Aorta (tissue), 5 donors: ENCODE data around the gene NR1D2. TPM values are rescaled to one million over a fixed set of nuclear protein-coding genes. Genes with fewer than 3 reads are reported as not detected.
"Not testable (repeated sequence)": the region's sequence is repeated elsewhere in the genome, so short reads cannot be mapped to it uniquely, and the experiment has no call there.

Source experiments
- ATAC-seq: fragments of 200-7000 bp; cut with Tn5 transposase; one replicate; pipeline ENCODE4 v1.9.1; 2022; ENCODE audit warnings: moderate library complexity; ENCODE audit not compliant: low FRiP score
- DNase-seq, 2 donors: peaks; one replicate each; pipeline ENCODE4 v3.0.0-alpha.2; 2020
- H3K27ac ChIP-seq, 2 donors: one replicate each; pipeline ENCODE4 v1.5.1; 2013; ENCODE audit warnings: low read length in 2 of 2, mild to moderate bottlenecking in 2 of 2, moderate library complexity in 2 of 2, control low read depth in 1 of 2, inconsistent platforms in 1 of 2, low read depth in 1 of 2
- H3K27me3 ChIP-seq, 2 donors: one replicate each; pipeline ENCODE4 v1.6.1; 2013; ENCODE audit warnings: control low read depth in 1 of 2, low read length in 1 of 2, mild to moderate bottlenecking in 1 of 2, moderate library complexity in 1 of 2; ENCODE audit not compliant: insufficient read depth in 2 of 2, control insufficient read depth in 1 of 2
- H3K36me3 ChIP-seq, 2 donors: one replicate each; pipeline ENCODE4 v1.6.1; 2013; ENCODE audit warnings: control low read depth in 1 of 2, low read length in 1 of 2, mild to moderate bottlenecking in 1 of 2; ENCODE audit not compliant: insufficient read depth in 2 of 2, control insufficient read depth in 1 of 2
- H3K4me1 ChIP-seq, 2 donors: one replicate each; pipeline ENCODE4 v1.6.1; 2013; ENCODE audit warnings: low read length in 2 of 2, control low read depth in 1 of 2, mild to moderate bottlenecking in 1 of 2, moderate library complexity in 1 of 2; ENCODE audit not compliant: insufficient read depth in 2 of 2, control insufficient read depth in 1 of 2
- H3K4me3 ChIP-seq, 2 donors: one replicate each; pipeline ENCODE4 v1.5.1; 2013; ENCODE audit warnings: low read length in 2 of 2, control low read depth in 1 of 2, mild to moderate bottlenecking in 1 of 2
- H3K9me3 ChIP-seq: one replicate; pipeline ENCODE4 v1.6.1; 2013; ENCODE audit warnings: mild to moderate bottlenecking, low read length; ENCODE audit not compliant: control insufficient read depth
- WGBS, 2 donors: extraction: QIAGEN DNeasy Blood & Tissue Kit; methylation state at CpG; one replicate each; pipeline ENCODE4 v1.1.7; 2013; 5-methylcytosine and 5-hydroxymethylcytosine counted together
- intact Hi-C, 2 donors: fragments of 100-400 bp; cut with DNase I; formaldehyde crosslinking; loops; one replicate each; pipeline versions ENCODE4 v1.14.2 to v1.15.0; 2022
- polyA plus RNA-seq, 2 donors: library from polyadenylated mRNA; stranded (reverse); fragments of 200-250 nt; gene quantifications; one replicate each; pipeline ENCODE4 v1.2.3, GENCODE V29; 2013
- total RNA-seq, 2 donors: library from RNA; stranded (reverse); fragmentation: NEBNext Ultra II Directional; extraction: Animal tissue kit (Norgen Biotek cat#: 25700); gene quantifications; one replicate each; pipeline ENCODE4 v1.2.1, GENCODE V29; 2021
- donor health status: healthy with polysubstance abuse.
- donor health status: Bipolar disorder and iron deficiency.
- donor health status: DM: no; HTN: no; CAD: no.
- donor health status: DM: no; HTN: no; CAD: no.
- donor health status: DM: yes; HTN: yes; CAD: no.

Gene NR1D2
- total and polyA plus RNA-seq, 4 donors = 16.3 to 61.1 (median 22.6) TPM

DNA sequence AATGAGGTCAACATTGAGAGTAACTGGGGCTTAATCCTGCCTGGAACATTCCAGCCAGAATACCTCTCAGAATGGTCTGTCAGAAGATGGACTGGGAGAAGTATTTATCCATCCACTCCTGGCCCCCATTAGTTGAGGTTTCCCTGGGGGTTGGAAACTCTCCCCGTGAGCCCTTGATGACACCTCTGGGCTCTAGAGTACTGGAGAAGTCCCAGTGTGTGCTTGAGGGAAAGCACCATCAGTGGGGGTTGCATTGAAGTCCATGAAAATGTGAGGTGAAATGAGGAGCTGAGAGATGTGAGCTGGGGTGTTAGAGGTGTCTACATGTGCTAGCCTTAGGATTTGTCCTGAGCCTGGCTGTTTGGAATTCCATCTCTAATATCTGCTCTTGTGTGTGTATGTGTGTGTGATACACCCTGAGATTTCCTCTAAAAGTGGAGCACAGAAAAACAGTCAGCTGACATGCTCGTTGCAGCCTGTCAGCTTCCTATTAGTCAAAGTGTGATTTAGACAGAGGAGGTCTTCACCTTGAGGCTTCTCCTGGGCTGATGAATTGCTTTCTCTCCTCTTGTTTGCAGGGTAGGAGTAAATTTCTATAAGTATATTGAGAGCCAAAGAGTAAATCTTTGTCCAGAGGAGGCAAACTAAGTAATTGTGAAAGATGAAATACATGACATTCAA, 67.6 kb downstream of the NR1D2 start:
- Histone ChIP-seq H3K9me3 (no peaks in the 10 kb centered on the region), H3K27ac (no peak overlapping the region), H3K27me3 (no peaks in the 10 kb centered on the region), H3K36me3 (no peaks in the 10 kb centered on the region), H3K4me3 (no peak overlapping the region), H3K4me1 (no peaks in the 10 kb centered on the region)
- no peak for DNase-seq
- intact Hi-C loops = no loop called here
- no peak for ATAC-seq
- 83 to 85% methylated on average over 2 of the region's 2 CpGs for WGBS, 2 donors

DNA sequence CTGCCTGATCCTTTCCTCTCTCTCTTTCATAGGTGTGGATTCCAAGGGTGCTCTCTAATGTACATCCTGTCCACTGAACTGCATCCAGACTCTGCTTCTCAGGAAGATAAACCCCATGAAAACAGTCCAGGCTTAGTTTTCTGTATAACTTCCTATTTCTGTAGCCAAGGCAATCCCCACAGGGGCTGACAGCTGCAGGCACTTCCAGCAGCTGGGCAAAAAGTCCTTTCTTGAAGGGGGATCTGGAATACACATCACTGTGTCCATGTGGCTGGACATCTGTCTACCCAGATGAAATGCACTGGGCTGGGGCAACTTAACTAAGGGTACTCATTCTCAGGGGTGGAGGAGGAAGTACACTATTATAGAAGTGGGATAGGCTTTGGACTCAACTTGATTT, 72.2 kb downstream of the NR1D2 start:
- Histone ChIP-seq H3K27ac (no peak overlapping the region), H3K9me3 (no peaks in the 10 kb centered on the region), H3K4me1 (no peaks in the 10 kb centered on the region), H3K4me3 (no peak overlapping the region), H3K36me3 (no peaks in the 10 kb centered on the region), H3K27me3 (no peaks in the 10 kb centered on the region)
- DNase-seq (no peak), ATAC-seq (no peak)
- intact Hi-C loops = no loop called here

DNA sequence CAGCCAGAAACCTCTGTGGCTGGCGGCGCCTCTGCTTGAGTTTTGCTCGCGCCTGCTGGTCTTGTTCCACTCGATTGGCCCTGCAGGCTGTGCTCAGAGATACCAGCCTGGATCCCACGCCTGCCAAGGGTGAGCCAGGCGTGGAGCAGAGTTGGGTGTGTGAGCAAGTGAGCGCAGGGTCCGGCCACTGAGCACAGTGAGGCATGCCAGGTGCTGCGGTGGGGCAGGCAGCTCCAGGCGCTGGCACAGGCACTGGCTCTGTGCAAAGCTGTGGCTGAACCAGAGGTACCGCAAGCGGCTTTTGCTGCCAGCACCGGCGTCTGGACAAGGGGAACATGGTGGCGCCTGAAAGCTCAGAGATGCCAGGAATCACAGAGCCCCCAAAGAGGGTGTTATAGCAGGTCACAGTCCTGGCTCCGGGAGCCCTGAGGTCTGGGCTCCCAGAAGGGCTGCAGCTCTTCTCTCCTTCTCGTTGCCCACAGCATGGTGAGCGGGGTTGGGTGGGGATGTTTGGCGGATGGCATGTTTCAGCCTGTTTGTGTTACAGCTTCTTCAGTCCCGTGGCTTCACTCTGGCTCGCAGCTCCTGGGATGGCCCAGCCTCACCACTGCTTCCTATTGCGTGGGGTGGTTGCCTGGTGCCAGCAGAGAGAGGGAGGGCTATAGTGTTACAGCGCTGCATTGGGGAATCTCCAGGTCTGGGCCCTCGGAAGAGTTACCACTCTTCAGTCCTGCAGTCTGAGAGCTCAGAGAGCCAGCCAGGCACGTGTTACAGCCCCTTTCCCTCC, 73.9 kb downstream of the NR1D2 start:
- Histone ChIP-seq H3K4me3 (no peak overlapping the region), H3K27me3 (no peaks in the 10 kb centered on the region), H3K36me3 (no peaks in the 10 kb centered on the region), H3K4me1 (no peaks in the 10 kb centered on the region), H3K9me3 (no peaks in the 10 kb centered on the region), H3K27ac (no peak overlapping the region)
- intact Hi-C loops = no loop called here
- WGBS, 2 donors = 92 to 94% methylated on average over 26 of the region's 26 CpGs
- DNase-seq (no peak), ATAC-seq (no peak)

DNA sequence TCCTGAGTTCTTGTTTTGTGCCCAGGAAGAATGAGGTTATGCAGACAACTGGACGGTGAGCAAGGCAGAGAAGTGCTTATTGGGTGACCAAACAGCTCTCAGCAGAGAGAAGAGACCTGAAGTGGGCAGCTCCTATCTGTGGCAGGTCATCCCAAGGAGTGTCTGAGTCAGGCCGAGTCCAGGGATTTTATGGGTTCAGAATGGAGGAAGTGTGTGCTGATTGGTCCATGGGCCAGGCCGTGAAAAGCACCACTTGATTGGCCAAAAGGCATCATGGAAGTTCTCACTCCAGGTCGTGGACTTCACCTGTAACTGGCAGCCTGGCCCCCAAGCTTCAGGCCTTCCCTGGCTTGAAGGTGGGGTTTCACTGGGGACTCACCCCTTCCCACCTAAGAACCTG, 74.5 kb downstream of the NR1D2 start:
- Histone ChIP-seq H3K27me3 (no peaks in the 10 kb centered on the region), H3K9me3 (no peaks in the 10 kb centered on the region), H3K4me3 (no peak overlapping the region), H3K27ac (no peak overlapping the region), H3K4me1 (no peaks in the 10 kb centered on the region), H3K36me3 (no peaks in the 10 kb centered on the region)
- ATAC-seq (no peak), DNase-seq (no peak)
- 85 to 88% methylated on average over 4 of the region's 4 CpGs for WGBS, 2 donors
- intact Hi-C loops = no loop called here

DNA sequence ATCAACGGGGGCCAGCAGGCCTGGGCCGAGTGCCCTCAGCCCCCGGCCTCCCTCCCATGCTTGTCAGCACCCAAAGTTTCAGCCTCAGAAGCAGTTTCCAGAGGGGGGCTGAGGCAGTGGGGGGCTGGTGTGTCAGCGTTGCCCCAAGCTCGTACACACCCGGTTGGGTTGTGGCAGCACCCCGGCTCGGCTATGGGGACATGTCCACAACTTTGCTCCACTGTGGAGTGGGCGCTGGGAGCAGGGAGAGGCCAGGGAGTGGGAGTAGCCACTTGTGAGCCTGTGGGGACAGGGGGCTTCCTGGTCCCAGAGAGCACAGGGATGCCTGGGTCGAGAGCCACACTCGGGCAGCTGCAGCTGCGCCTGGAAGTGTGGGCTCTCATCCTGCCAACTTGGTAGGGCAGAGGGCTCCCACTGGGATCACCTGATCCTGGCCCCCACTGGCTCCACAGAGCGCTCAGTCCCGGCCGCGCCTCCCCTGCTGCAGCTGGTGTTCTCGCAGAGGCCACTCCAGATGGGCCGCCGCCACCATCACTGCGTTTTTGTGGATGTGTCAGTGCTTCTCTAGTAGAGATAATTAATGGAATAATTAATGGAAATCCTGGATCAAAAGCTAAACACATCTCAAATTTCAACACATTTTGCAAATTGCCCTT, 75.1 kb downstream of the NR1D2 start:
- ATAC-seq (no peak), DNase-seq (no peak)
- intact Hi-C loops = no loop called here
- Histone ChIP-seq H3K27me3 (no peaks in the 10 kb centered on the region), H3K4me3 (no peak overlapping the region), H3K27ac (no peak overlapping the region), H3K36me3 (no peaks in the 10 kb centered on the region), H3K4me1 (no peaks in the 10 kb centered on the region), H3K9me3 (no peaks in the 10 kb centered on the region)
- 94 to 96% methylated on average over 20 of the region's 20 CpGs for WGBS, 2 donors

DNA sequence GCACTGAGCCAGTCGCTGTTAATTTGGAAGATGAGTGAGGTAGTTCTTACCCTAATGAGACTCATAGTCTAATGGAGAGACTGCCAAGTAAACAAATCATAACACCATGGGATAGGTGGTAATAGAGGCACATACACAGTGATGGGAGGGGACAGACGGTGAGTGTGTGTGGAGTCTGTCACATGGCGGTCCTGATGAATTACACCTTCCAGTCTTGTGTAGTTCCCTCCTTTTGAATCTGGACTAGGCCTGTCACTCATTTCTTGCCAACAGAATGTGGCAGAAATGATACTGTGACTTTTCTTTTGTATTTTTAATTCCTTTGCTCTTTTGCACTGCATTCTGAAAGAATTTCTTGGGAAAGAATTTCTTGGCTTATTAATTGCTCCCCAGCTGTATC, 78.1 kb downstream of the NR1D2 start:
- intact Hi-C loops = no loop called here
- no peak overlapping the region for H3K27ac ChIP-seq
- 66 to 77% methylated on average over 3 of the region's 3 CpGs for WGBS, 2 donors
- no peak overlapping the region for H3K4me3 ChIP-seq
- DNase-seq (no peak), ATAC-seq (no peak)
- H3K4me1 ChIP-seq = no peaks in the 10 kb centered on the region
- H3K27me3 ChIP-seq = no peaks in the 10 kb centered on the region
- H3K36me3 ChIP-seq = no peaks in the 10 kb centered on the region
- no peaks in the 10 kb centered on the region for H3K9me3 ChIP-seq

DNA sequence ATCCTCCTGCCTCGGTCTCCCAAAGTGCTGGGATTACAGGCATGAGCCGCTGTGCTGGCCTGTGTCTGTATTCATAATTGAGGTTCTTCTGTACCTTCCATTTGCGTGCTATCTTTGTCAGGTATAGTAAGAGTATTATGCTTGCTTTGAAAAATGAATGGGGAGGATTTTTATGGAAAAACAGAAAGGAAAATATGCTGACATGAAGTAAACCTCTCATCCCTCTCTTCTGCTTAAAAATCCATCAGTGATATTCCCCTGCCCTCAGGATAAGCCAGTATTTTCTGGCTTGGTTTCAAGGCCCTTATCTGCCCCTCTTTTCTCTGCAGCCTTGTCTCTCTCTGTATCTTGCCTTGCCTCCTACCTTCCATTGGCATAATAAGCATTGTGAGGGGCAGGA, 80.7 kb downstream of the NR1D2 start:
- DNase-seq (no peak), ATAC-seq (no peak)
- Histone ChIP-seq H3K27ac (no peak overlapping the region), H3K4me3 (no peak overlapping the region), H3K9me3 (no peaks in the 10 kb centered on the region), H3K27me3 (no peaks in the 10 kb centered on the region), H3K36me3 (no peaks in the 10 kb centered on the region), H3K4me1 (peaks cover 0 to 5% of the 10 kb centered on the region in 2 donors)
- WGBS, 2 donors = 98 to 99% methylated on average over 3 of the region's 3 CpGs
- intact Hi-C loops = no loop called here

DNA sequence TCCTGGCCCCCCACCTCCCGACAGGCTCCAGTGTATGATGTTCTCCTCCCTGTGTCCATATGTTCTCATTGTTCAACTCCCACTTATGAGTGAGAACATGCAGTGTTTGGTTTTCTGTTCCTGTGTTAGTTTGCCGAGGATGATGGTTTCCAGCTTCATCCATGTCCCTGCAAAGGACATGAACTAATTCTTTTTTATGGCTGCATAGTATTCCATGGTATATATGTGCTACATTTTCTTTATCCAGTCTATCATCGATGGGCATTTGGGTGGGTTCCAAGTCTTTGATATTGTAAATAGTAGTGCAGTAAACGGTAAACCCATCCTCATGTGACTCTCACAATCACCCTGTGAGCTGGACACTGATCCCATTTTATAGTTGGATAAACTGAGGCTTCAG, 81.6 kb downstream of the NR1D2 start:
- ATAC-seq, DNase-seq, H3K4me1 ChIP-seq, H3K27me3 ChIP-seq, H3K9me3 ChIP-seq, H3K27ac ChIP-seq, intact Hi-C loops, H3K4me3 ChIP-seq, H3K36me3 ChIP-seq: not testable (repeated sequence)
- 94 to 95% methylated on average over 4 of the region's 4 CpGs for WGBS, 2 donors

DNA sequence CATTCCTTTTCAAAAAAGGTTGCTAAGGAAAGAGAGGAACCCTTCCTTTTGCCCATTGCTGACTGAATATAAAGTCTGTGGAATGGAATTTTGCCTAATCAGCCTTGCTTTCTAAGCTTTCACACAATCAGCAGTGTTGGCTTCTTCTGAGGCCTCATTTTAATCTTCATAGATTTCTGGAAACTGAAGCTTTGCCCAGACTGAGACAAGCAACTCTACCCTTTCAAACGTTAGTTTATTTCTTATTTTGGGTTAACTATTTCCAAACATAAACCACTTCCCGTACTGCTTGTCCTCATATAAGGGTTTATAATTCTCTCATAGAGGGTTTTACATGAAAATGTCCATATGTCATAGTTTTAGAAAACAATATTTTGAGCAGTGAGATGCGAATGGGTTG, 82.9 kb downstream of the NR1D2 start:
- H3K36me3 ChIP-seq = no peaks in the 10 kb centered on the region
- no peaks in the 10 kb centered on the region for H3K27me3 ChIP-seq
- H3K4me3 ChIP-seq = no peak overlapping the region
- intact Hi-C loops = no loop called here
- no peak for DNase-seq
- 13 to 17% methylated on average over 3 of the region's 3 CpGs for WGBS, 2 donors
- no peak overlapping the region for H3K27ac ChIP-seq
- H3K9me3 ChIP-seq = no peaks in the 10 kb centered on the region
- peaks cover 0 to 5% of the 10 kb centered on the region in 2 donors for H3K4me1 ChIP-seq
- ATAC-seq = no peak
